Panc1 (cell line): ENCODE measurements around the gene SLC24A4. TPM values are rescaled to one million over a fixed set of nuclear protein-coding genes. Genes with fewer than 3 reads are reported as not detected.

Source experiments
- ATAC-seq: fragments of 200-7000 bp; cut with Tn5 transposase; 2 replicates; pipeline ENCODE4 v1.9.1; 2020; ENCODE audit warnings: mild to moderate bottlenecking, moderate library complexity
- BruUV-seq: library from RNA; stranded (reverse); fragments of 400-500 nt; replicated peaks from 2 replicates; lab custom pipeline; 2021; lab: Mats Ljungman, UMichigan
- CTCF ChIA-PET: fragments of 300-600 bp; sonication (Branson Sonifier 250); formaldehyde crosslinking; loops from one replicate; lab custom pipeline; 2022; ENCODE audit warnings: antibody characterized with exemption; lab: Charles Lee
- POLR2A ChIA-PET: fragments of 300-600 bp; sonication (Branson Sonifier 250); formaldehyde crosslinking; loops from one replicate; lab custom pipeline; 2022; ENCODE audit warnings: antibody characterized with exemption; lab: Charles Lee
- DNase-seq: peaks from one replicate; pipeline ENCODE4 v3.0.0-alpha.2; 2010; ENCODE audit warnings: low read depth, low spot score
- H3K27ac ChIP-seq: 2 replicates; pipeline ENCODE4 v1.5.1; 2011; ENCODE audit warnings: mild to moderate bottlenecking, low read length, inconsistent platforms
- H3K27me3 ChIP-seq: fragments of 200-500 bp; sonication (Bioruptor generic); 2 replicates; pipeline ENCODE4 v1.6.0; 2014; ENCODE audit warnings: low read length, inconsistent platforms; ENCODE audit not compliant: control insufficient read depth, insufficient read depth
- H3K36me3 ChIP-seq: fragments of 200-500 bp; sonication (Bioruptor generic); 2 replicates; pipeline ENCODE4 v1.5.1; 2014; ENCODE audit warnings: inconsistent platforms, mild to moderate bottlenecking, low read length, moderate library complexity; ENCODE audit not compliant: control insufficient read depth, insufficient read depth
- H3K4me1 ChIP-seq: 2 replicates; pipeline ENCODE4 v1.5.1; 2011; ENCODE audit warnings: inconsistent platforms, mild to moderate bottlenecking, low read length, moderate library complexity; ENCODE audit not compliant: control insufficient read depth, insufficient read depth
- H3K4me3 ChIP-seq, 2 experiments: 2 replicates each; pipeline ENCODE4 v1.5.1; 2011 to 2012; ENCODE audit warnings: low read depth in 2 of 2, low read length in 2 of 2, mild to moderate bottlenecking in 2 of 2, inconsistent platforms in 1 of 2, moderate library complexity in 1 of 2
- H3K9me3 ChIP-seq: fragments of 200-500 bp; sonication (Bioruptor generic); 2 replicates; pipeline ENCODE4 v1.5.1; 2014; ENCODE audit warnings: low read depth, mild to moderate bottlenecking, inconsistent platforms, low read length, moderate library complexity; ENCODE audit not compliant: control insufficient read depth, insufficient read depth
- CTCF ChIP-seq: fragments of 450-650 bp; IDR thresholded peaks from 2 replicates; pipeline ENCODE4 v1.5.1; 2017; ENCODE audit warnings: mild to moderate bottlenecking
- POLR2AphosphoS5 ChIP-seq: IDR thresholded peaks from 2 replicates; pipeline ENCODE4 v1.6.1; 2012; ENCODE audit warnings: mild to moderate bottlenecking, low read depth, low read length, moderate library complexity
- REST ChIP-seq, 2 experiments: IDR thresholded peaks; 2 replicates each; pipeline ENCODE4 v1.6.1; 2011 to 2012; ENCODE audit warnings: low read depth in 2 of 2, control low read depth in 1 of 2, low read length in 1 of 2, mild to moderate bottlenecking in 1 of 2, moderate library complexity in 1 of 2; ENCODE audit not compliant: insufficient read depth in 1 of 2
- SIN3A ChIP-seq: IDR thresholded peaks from 2 replicates; pipeline ENCODE4 v1.6.1; 2012; ENCODE audit warnings: low read depth, mild to moderate bottlenecking, low read length, moderate library complexity, borderline replicate concordance; ENCODE audit not compliant: insufficient read depth
- TCF7L2 ChIP-seq: IDR thresholded peaks from 2 replicates; pipeline ENCODE4 v1.6.1; 2011; ENCODE audit warnings: mild to moderate bottlenecking, low read depth, low read length, inconsistent platforms
- in situ Hi-C: cut with HindIII; loops from 2 replicates; pipeline ENCODE4 v1.10.0; 2016; ENCODE audit warnings: low sequenced_read_pairs, low pct_unique_long_range_greater_than_20kb
- intact Hi-C: fragments of 100-400 bp; cut with micrococcal nuclease; formaldehyde crosslinking; loops from one replicate; pipeline ENCODE4 v1.10.0; 2022; ENCODE audit not compliant: unreplicated experiment
- total RNA-seq: library from RNA; stranded (reverse); gene quantifications from one replicate; pipeline ENCODE4 v1.2.1, GENCODE V29; 2021; ENCODE audit not compliant: unreplicated experiment

SLC24A4 gene
- total RNA-seq, 1 experiment from 2014 or later = not detected

GRCh38 chr14:92274055-92274454 lies 48.9 kb upstream of the SLC24A4 start:
- DNase-seq (no peak), ATAC-seq (no peak)
- H3K27ac ChIP-seq = no peak overlapping the region
- H3K9me3 ChIP-seq = no peaks in the 10 kb centered on the region
- H3K27me3 ChIP-seq = peaks cover 2% of the 10 kb centered on the region
- BruUV-seq = no TSS peak
- intact Hi-C loops = no loop called here
- CTCF ChIA-PET = no interaction called here
- H3K4me3 ChIP-seq = no peak overlapping the region
- POLR2A ChIA-PET = no interaction called here
- in situ Hi-C loops = no loop called here
- no peaks in the 10 kb centered on the region for H3K36me3 ChIP-seq
- H3K4me1 ChIP-seq = no peaks in the 10 kb centered on the region
- no peak for TF ChIP-seq REST (IDR thresholded peaks at IDR 0.05; ENCODE audit: insufficient read depth in 1 of 2, low read depth in 2 of 2, low read length in 1 of 2)
- no peak for TF ChIP-seq TCF7L2
- TF ChIP-seq POLR2AphosphoS5 = no peak
- no peak for TF ChIP-seq CTCF
- no peak for TF ChIP-seq SIN3A

- intact Hi-C loops (no loop called here), in situ Hi-C loops (no loop called here)
- ATAC-seq (no peak), DNase-seq (no peak)
- ChIA-PET POLR2A (interaction anchor here (0.5 kb wide), 1 partner anchor 71 kb away, joined by 5 read pairs; no protein-coding TSS in a partner anchor), CTCF (no interaction called here)
- H3K36me3 ChIP-seq = no peaks in the 10 kb centered on the region
- no TSS peak for BruUV-seq
- no peak overlapping the region for H3K4me3 ChIP-seq
- no peak for TF ChIP-seq TCF7L2
- no peak for TF ChIP-seq REST (IDR thresholded peaks at IDR 0.05; ENCODE audit: insufficient read depth in 1 of 2, low read depth in 2 of 2, low read length in 1 of 2)
- no peak for TF ChIP-seq POLR2AphosphoS5
- no peak for TF ChIP-seq SIN3A
- TF ChIP-seq CTCF = no peak
- H3K27ac ChIP-seq = no peak overlapping the region
- H3K4me1 ChIP-seq = no peaks in the 10 kb centered on the region
- H3K27me3 ChIP-seq = no peaks in the 10 kb centered on the region; the same call in none of the 2 replicates
- H3K9me3 ChIP-seq = no peaks in the 10 kb centered on the region
Measured at GRCh38 chr14:92276074-92276473, 46.9 kb upstream of the SLC24A4 start.
